HCT116 (cell line): Measurements from ENCODE around the gene U2AF1L4.

ENCODE experiments used
- EZH2 ChIP-seq: fragments of 200-600 bp; sonication (generic); IDR thresholded peaks from 2 replicates; pipeline ENCODE4 v1.6.1; 2017; ENCODE audit warnings: antibody characterized with exemption, mixed run types
- POLR2A ChIP-seq: IDR thresholded peaks from 2 replicates; pipeline ENCODE4 v1.7.0; 2011; ENCODE audit warnings: borderline replicate concordance; ENCODE audit not compliant: insufficient read depth, insufficient read length; ENCODE audit errors: extremely low read depth
- POLR2AphosphoS5 ChIP-seq: IDR thresholded peaks from 2 replicates; pipeline ENCODE4 v1.6.1; 2011; ENCODE audit warnings: mild to moderate bottlenecking, low read depth, low read length, moderate library complexity
- SRF ChIP-seq: IDR thresholded peaks from 2 replicates; pipeline ENCODE4 v1.6.1; 2012; ENCODE audit warnings: low read depth
- ZFX ChIP-seq: fragments of 450-650 bp; IDR thresholded peaks from 2 replicates; pipeline ENCODE4 v1.6.1; 2017
- ZNF274 ChIP-seq: fragments of 200-500 bp; sonication (Bioruptor generic); IDR thresholded peaks from 2 replicates; pipeline ENCODE4 v1.6.1; 2014; ENCODE audit warnings: mild to moderate bottlenecking, low read depth, low read length, inconsistent platforms
- TF ChIP-seq, protein P1 (sequence below), 3 experiments: fragments of 200-600 bp in 1 of 3; sonication (generic) in 1 of 3; IDR thresholded peaks in 2 of 3; conservative IDR thresholded peaks in 1 of 3; 2 replicates each; pipeline ENCODE4 v1.5.1; 2012 to 2017; ENCODE audit warnings: low read depth in 2 of 3, low read length in 2 of 3, antibody characterized with exemption in 1 of 3, borderline replicate concordance in 1 of 3, control low read depth in 1 of 3, mild to moderate bottlenecking in 1 of 3, mixed read lengths in 1 of 3, mixed run types in 1 of 3, moderate library complexity in 1 of 3; ENCODE audit not compliant: insufficient read depth in 1 of 3
- TF ChIP-seq, protein P2 (sequence below): IDR thresholded peaks from 2 replicates; pipeline ENCODE4 v1.6.1; 2012

DNA sequence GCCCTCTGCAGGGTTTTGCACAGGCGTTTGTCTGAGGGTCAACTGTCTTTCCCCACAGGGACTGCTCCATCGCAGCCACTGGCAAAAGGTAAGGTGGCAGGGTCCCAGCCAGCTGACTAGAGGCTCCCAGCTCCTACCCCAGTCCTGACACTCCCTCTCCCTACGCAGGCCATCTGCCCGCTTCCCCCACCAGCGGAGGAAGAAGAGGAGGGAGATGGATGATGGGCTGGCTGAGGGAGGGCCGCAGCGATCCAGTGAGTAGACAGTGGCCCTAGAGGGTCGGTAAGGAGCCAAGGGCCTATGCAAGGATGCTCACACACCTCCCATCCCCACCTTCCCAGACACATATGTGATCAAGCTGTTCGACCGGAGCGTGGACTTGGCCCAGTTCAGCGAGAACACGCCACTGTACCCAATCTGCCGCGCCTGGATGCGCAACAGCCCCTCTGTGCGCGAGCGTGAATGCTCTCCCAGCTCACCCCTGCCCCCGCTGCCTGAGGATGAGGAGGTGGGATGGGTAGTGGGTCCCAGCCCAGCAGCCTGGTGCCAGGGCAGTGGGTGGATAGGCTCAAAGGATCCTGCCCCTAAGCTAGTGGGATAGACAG lies 7.6 kb upstream of the U2AF1L4 start:
- TF ChIP-seq, protein P1, sequence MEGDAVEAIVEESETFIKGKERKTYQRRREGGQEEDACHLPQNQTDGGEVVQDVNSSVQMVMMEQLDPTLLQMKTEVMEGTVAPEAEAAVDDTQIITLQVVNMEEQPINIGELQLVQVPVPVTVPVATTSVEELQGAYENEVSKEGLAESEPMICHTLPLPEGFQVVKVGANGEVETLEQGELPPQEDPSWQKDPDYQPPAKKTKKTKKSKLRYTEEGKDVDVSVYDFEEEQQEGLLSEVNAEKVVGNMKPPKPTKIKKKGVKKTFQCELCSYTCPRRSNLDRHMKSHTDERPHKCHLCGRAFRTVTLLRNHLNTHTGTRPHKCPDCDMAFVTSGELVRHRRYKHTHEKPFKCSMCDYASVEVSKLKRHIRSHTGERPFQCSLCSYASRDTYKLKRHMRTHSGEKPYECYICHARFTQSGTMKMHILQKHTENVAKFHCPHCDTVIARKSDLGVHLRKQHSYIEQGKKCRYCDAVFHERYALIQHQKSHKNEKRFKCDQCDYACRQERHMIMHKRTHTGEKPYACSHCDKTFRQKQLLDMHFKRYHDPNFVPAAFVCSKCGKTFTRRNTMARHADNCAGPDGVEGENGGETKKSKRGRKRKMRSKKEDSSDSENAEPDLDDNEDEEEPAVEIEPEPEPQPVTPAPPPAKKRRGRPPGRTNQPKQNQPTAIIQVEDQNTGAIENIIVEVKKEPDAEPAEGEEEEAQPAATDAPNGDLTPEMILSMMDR (IDR thresholded peaks at IDR 0.05 in 2 of 3, conservative IDR thresholded peaks at IDR 0.05 in 1 of 3; ENCODE audit: borderline replicate concordance in 1 of 3, insufficient read depth in 1 of 3, low read depth in 2 of 3, low read length in 2 of 3), result no peak
- TF ChIP-seq POLR2AphosphoS5, result no peak
- TF ChIP-seq POLR2A, result no peak
- no peak for TF ChIP-seq ZNF274
- TF ChIP-seq SRF, result no peak
- TF ChIP-seq EZH2, result no peak
- TF ChIP-seq, protein P2, sequence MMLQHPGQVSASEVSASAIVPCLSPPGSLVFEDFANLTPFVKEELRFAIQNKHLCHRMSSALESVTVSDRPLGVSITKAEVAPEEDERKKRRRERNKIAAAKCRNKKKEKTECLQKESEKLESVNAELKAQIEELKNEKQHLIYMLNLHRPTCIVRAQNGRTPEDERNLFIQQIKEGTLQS, result no peak
- no peak for TF ChIP-seq ZFX
